ENCODE measurements around the gene LRCH1. TPM values are rescaled to one million over a fixed set of nuclear protein-coding genes. Genes with fewer than 3 reads are reported as not detected.

The LRCH1 gene
- total and polyA plus RNA-seq, 10 of the 15 experiments (the other 5 are each of a cell fraction or from before 2014, with no cell fraction given) = 5.3 to 48.9 (median 14.4) TPM

DNA sequence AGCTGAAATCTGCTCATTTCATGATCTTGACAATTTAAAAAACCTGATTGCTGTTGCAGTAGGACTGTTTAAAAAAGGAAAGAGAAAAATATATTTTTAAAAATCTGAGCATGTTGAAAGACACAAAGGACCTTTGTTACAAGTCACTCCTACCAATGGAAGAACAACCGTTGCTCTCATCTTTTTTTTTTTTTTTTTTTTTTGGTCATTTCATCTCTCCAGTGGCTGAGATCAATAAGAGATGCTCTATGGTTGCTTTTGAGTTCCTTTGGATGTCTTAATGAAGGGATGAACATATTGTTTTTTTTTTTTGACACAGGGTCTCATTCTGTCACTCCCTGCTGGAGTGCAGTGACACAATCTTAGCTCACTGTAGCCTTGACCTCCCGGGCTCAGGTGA is 29.2 kb downstream of the LRCH1 start:
- FAIRE-seq (no peak), DNase-seq (ENCODE audit: low read depth, low spot score) (no peak), ATAC-seq (no peak)
- Histone ChIP-seq H3K27ac (ENCODE audit: control insufficient read depth, insufficient read depth) (no peak overlapping the region), H3K4me3 (no peak overlapping the region), H3K4me1 (ENCODE audit: control insufficient read depth, insufficient read depth, low read length) (peaks cover 65% of the 10 kb centered on the region), H3K9ac (ENCODE audit: control insufficient read depth, insufficient read depth, low read length) (no peak overlapping the region), H2AFZ (ENCODE audit: control insufficient read depth, low read depth, low read length) (no peak overlapping the region), H4K20me1 (ENCODE audit: control insufficient read depth, insufficient read depth) (no peaks in the 10 kb centered on the region), H3K27me3 (replicated peaks in 1 of 2; ENCODE audit: control insufficient read depth in 2 of 2, insufficient read depth in 2 of 2, low read length in 1 of 2) (no peaks in the 10 kb centered on the region), H3K4me2 (ENCODE audit: control insufficient read depth, insufficient read depth) (no peak overlapping the region), H3K9me3 (replicated peaks; ENCODE audit: control insufficient read depth, insufficient read depth, low read length) (no peaks in the 10 kb centered on the region), H3K79me2 (ENCODE audit: control insufficient read depth, insufficient read depth, low read length) (peaks cover 98% of the 10 kb centered on the region), H3K36me3 (ENCODE audit: control insufficient read depth in 2 of 2, insufficient read depth in 2 of 2, low read length in 1 of 2) (no peaks in the 10 kb centered on the region)
- intact Hi-C loops (cut with micrococcal nuclease; ENCODE audit: unreplicated experiment) = no loop called here
- TF ChIP-seq YBX1 (IDR thresholded peaks at IDR 0.05) (no peak), ZNF384 (IDR thresholded peaks at IDR 0.05; ENCODE audit: borderline replicate concordance, low read depth, low read length) (0 out of 2 replicates have a peak, but pooled peaks have one; percentile 3)
- ChIA-PET CTCF (interaction anchor here (1.0 to 1.9 kb wide), 3 partner anchors 9 to 138 kb away, joined by 4 to 7 read pairs (median 6); no protein-coding TSS in a partner anchor), SMC1A (ENCODE audit: uncharacterized antibody, unreplicated experiment) (interaction anchor here (0.9 to 30.5 kb wide), 8 partner anchors 12 to 75 kb away, joined by 3 to 367 read pairs (median 5); no protein-coding TSS in a partner anchor), POLR2A (interaction anchor here (0.7 to 6.1 kb wide), 6 partner anchors 9 to 171 kb away, joined by 5 to 56 read pairs (median 9); no protein-coding TSS in a partner anchor), RAD21 (ENCODE audit: unreplicated experiment) (interaction anchor here (0.6 to 8.4 kb wide), 6 partner anchors 11 to 219 kb away, joined by 3 to 97 read pairs (median 12); partner anchors contain the start of gene LRCH1)
- in situ Hi-C loops (cut with MboI) = no loop called here
- WGBS (ENCODE audit: insufficient coverage, insufficient replicate concordance, low lambda C conversion rate, missing lambda C conversion rate) = 96% methylated on average over 2 of the region's 2 CpGs
- no TSS peak for BruUV-seq (replicated peaks)

DNA sequence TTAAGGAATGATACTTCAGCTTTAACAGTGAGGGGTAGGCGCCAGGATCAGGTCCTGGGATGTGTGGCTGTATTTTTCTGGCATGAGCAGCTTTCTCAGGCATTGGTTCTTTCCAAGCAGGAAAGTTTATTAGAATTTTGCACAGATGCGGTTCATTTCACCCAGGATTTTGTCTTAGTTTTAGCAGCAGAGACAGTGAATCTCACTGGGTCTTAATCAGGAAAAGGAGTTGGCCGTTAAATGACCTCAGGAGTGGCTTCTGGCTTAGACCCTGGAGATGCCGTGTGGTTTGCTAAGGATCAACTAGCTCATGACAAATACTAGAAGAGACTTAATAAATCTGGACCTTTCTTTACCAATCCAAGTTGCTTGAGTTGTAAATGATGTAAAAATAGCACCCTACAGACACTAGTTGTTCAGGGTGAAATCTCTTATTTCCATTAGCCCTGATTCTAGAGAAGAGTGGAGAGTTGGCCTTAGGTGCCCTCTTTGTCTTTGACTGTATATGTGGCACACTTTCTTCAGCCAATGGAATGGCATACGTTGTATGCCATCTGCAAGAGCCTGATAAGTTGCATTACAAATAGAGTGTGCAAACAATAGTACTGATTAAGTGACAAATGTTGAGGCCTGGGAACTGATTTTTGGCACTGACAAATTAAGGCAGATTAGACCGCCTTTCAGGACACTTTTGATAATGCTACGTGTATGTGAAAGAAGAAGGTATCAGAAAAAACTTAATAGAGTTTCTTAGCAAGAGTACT is 34.0 kb downstream of the LRCH1 start:
- ChIA-PET POLR2A (interaction anchor here (0.8 to 6.1 kb wide), 7 partner anchors 8 to 69 kb away, joined by 3 to 56 read pairs (median 5); no protein-coding TSS in a partner anchor), SMC1A (ENCODE audit: uncharacterized antibody, unreplicated experiment) (interaction anchor here (0.8 to 30.5 kb wide), 22 partner anchors 7 to 124 kb away, joined by 3 to 367 read pairs (median 6); partner anchors contain the start of gene LRCH1), CTCF (interaction anchor here (1.1 to 3.6 kb wide), 7 partner anchors 10 to 35 kb away, joined by 3 to 14 read pairs (median 6); no protein-coding TSS in a partner anchor), RAD21 (ENCODE audit: unreplicated experiment) (interaction anchor here (0.8 to 5.1 kb wide), 16 partner anchors 7 to 103 kb away, joined by 3 to 17 read pairs (median 6); partner anchors contain the start of gene LRCH1)
- DNase-seq (ENCODE audit: low read depth, low spot score) (no peak), ATAC-seq (peak; percentile 12), FAIRE-seq (no peak)
- Histone ChIP-seq H3K9ac (ENCODE audit: control insufficient read depth, insufficient read depth, low read length) (no peak overlapping the region), H2AFZ (ENCODE audit: control insufficient read depth, low read depth, low read length) (no peak overlapping the region), H4K20me1 (ENCODE audit: control insufficient read depth, insufficient read depth) (no peaks in the 10 kb centered on the region), H3K4me1 (ENCODE audit: control insufficient read depth, insufficient read depth, low read length) (peaks cover 53% of the 10 kb centered on the region), H3K36me3 (ENCODE audit: control insufficient read depth in 2 of 2, insufficient read depth in 2 of 2, low read length in 1 of 2) (no peaks in the 10 kb centered on the region), H3K79me2 (ENCODE audit: control insufficient read depth, insufficient read depth, low read length) (peaks cover 98% of the 10 kb centered on the region), H3K4me3 (peak overlapping the region; percentile 7; the same call in 1 of the 2 replicates), H3K27ac (ENCODE audit: control insufficient read depth, insufficient read depth) (peak overlapping the region; percentile 29), H3K4me2 (ENCODE audit: control insufficient read depth, insufficient read depth) (peak overlapping the region; percentile 61), H3K9me3 (replicated peaks; ENCODE audit: control insufficient read depth, insufficient read depth, low read length) (no peaks in the 10 kb centered on the region), H3K27me3 (replicated peaks in 1 of 2; ENCODE audit: control insufficient read depth in 2 of 2, insufficient read depth in 2 of 2, low read length in 1 of 2) (no peaks in the 10 kb centered on the region)
- 18% methylated on average over 7 of the region's 7 CpGs for WGBS (ENCODE audit: insufficient coverage, insufficient replicate concordance, low lambda C conversion rate, missing lambda C conversion rate)
- BruUV-seq (replicated peaks) = no TSS peak
- intact Hi-C loops (cut with micrococcal nuclease; ENCODE audit: unreplicated experiment) = no loop called here
- in situ Hi-C loops (cut with MboI) = no loop called here
- TF ChIP-seq ATF7 (IDR thresholded peaks at IDR 0.05; ENCODE audit: low read depth) = no peak
- TF ChIP-seq MYB (IDR thresholded peaks at IDR 0.05; ENCODE audit: borderline replicate concordance, low read depth, low read length) = no peak
- TF ChIP-seq EZH2 (IDR thresholded peaks at IDR 0.05; ENCODE audit: borderline replicate concordance, control insufficient read depth, low read depth, low read length) = no peak
- no peak for TF ChIP-seq CHD2 (IDR thresholded peaks at IDR 0.05; ENCODE audit: borderline replicate concordance, low read depth, low read length)
- TF ChIP-seq TCF12 (IDR thresholded peaks at IDR 0.05; ENCODE audit: low read depth, low read length) = no peak
- no peak for TF ChIP-seq SMAD1 (IDR thresholded peaks at IDR 0.05; ENCODE audit: low read depth, partially characterized antibody)
- TF ChIP-seq CREB1 (IDR thresholded peaks at IDR 0.05; ENCODE audit: low read depth) = no peak
- TF ChIP-seq JUNB (IDR thresholded peaks at IDR 0.05) = no peak
- no peak for TF ChIP-seq POLR2AphosphoS5 (IDR thresholded peaks at IDR 0.05; ENCODE audit: low read length)
- TF ChIP-seq TAF1 (IDR thresholded peaks at IDR 0.05; ENCODE audit: borderline replicate concordance, low read depth, low read length) = no peak
- TF ChIP-seq, protein P1, sequence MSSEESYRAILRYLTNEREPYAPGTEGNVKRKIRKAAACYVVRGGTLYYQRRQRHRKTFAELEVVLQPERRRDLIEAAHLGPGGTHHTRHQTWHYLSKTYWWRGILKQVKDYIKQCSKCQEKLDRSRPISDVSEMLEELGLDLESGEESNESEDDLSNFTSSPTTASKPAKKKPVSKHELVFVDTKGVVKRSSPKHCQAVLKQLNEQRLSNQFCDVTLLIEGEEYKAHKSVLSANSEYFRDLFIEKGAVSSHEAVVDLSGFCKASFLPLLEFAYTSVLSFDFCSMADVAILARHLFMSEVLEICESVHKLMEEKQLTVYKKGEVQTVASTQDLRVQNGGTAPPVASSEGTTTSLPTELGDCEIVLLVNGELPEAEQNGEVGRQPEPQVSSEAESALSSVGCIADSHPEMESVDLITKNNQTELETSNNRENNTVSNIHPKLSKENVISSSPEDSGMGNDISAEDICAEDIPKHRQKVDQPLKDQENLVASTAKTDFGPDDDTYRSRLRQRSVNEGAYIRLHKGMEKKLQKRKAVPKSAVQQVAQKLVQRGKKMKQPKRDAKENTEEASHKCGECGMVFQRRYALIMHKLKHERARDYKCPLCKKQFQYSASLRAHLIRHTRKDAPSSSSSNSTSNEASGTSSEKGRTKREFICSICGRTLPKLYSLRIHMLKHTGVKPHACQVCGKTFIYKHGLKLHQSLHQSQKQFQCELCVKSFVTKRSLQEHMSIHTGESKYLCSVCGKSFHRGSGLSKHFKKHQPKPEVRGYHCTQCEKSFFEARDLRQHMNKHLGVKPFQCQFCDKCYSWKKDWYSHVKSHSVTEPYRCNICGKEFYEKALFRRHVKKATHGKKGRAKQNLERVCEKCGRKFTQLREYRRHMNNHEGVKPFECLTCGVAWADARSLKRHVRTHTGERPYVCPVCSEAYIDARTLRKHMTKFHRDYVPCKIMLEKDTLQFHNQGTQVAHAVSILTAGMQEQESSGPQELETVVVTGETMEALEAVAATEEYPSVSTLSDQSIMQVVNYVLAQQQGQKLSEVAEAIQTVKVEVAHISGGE (CRISPR knock-in tag; IDR thresholded peaks at IDR 0.05) = no peak

All from GM12878 (cell line).